ENCODE data around the gene SEMA3E.
"Not testable (repeated sequence)": the region's sequence is repeated elsewhere in the genome, so short reads cannot be mapped to it uniquely, and the experiment has no call there.

Gene SEMA3E

GRCh38 chr7:83552556-83552955 lies 96.4 kb downstream of the SEMA3E start:
- DNase-seq = not testable (repeated sequence)

GRCh38 chr7:83550100-83550499 lies 98.8 kb downstream of the SEMA3E start:
- DNase-seq = no peak

- DNase-seq = no peak
Observed at GRCh38 chr7:83548250-83548649, 100.7 kb downstream of the SEMA3E start.

- no peak for DNase-seq
Observed at GRCh38 chr7:83547526-83547925, 101.4 kb downstream of the SEMA3E start.

GRCh38 chr7:83546586-83546985 lies 102.4 kb downstream of the SEMA3E start:
- no peak for DNase-seq

- no peak for DNase-seq
Observed at GRCh38 chr7:83541187-83541960, 107.6 kb downstream of the SEMA3E start.

GRCh38 chr7:83534488-83534887 lies 114.5 kb downstream of the SEMA3E start:
- DNase-seq = no peak

GRCh38 chr7:83532219-83532618 lies 116.7 kb downstream of the SEMA3E start:
- DNase-seq = no peak

- DNase-seq = no peak
Observed at GRCh38 chr7:83531766-83532165, 117.2 kb downstream of the SEMA3E start.

- DNase-seq = no peak
Observed at GRCh38 chr7:83528925-83529423, 120.0 kb downstream of the SEMA3E start.

GRCh38 chr7:83524277-83525075 lies 124.5 kb downstream of the SEMA3E start:
- DNase-seq = no peak

GRCh38 chr7:83520726-83521125 lies 128.2 kb downstream of the SEMA3E start:
- no peak for DNase-seq

- DNase-seq = no peak
Observed at GRCh38 chr7:83519240-83519639, 129.7 kb downstream of the SEMA3E start.

- DNase-seq = no peak
Observed at GRCh38 chr7:83517035-83517700, 131.8 kb downstream of the SEMA3E start.

GRCh38 chr7:83514977-83515376 lies 134.0 kb downstream of the SEMA3E start:
- DNase-seq = no peak

- no peak for DNase-seq
Observed at GRCh38 chr7:83509255-83510021, 139.5 kb downstream of the SEMA3E start.

- DNase-seq = no peak
Observed at GRCh38 chr7:83504330-83504729, 144.6 kb downstream of the SEMA3E start.

GRCh38 chr7:83502636-83503035 lies 146.3 kb downstream of the SEMA3E start:
- DNase-seq = no peak

- peak; percentile 19 for DNase-seq
Observed at GRCh38 chr7:83494683-83495082, 154.3 kb downstream of the SEMA3E start.

GRCh38 chr7:83492802-83493201 lies 156.1 kb downstream of the SEMA3E start:
- no peak for DNase-seq

- DNase-seq = no peak
Observed at GRCh38 chr7:83487801-83488200, 161.1 kb downstream of the SEMA3E start.

GRCh38 chr7:83486957-83487356 lies 162.0 kb downstream of the SEMA3E start:
- DNase-seq = no peak

GRCh38 chr7:83486536-83486935 lies 162.4 kb downstream of the SEMA3E start:
- DNase-seq = no peak
